SU-DHL-6 (cell line): ENCODE measurements around the gene TMEM245.

ENCODE experiments used
- H2AFZ ChIP-seq: fragments of 200-600 bp; sonication (generic); 2 replicates; pipeline ENCODE4 v1.6.1; 2014; ENCODE audit warnings: low read depth, mild to moderate bottlenecking, moderate library complexity, mixed read lengths, antibody characterized with exemption, low read length; ENCODE audit not compliant: severe bottlenecking
- H3F3A ChIP-seq: fragments of 200-600 bp; shearing (Covaris generic); 2 replicates; pipeline ENCODE4 v1.6.0; 2016; ENCODE audit warnings: antibody characterized with exemption, mild to moderate bottlenecking; ENCODE audit not compliant: insufficient read depth
- H3K27ac ChIP-seq: fragments of 200-600 bp; sonication (generic); 2 replicates; pipeline ENCODE4 v1.5.1; 2016; ENCODE audit warnings: low read depth, mild to moderate bottlenecking, low read length, moderate library complexity, mixed read lengths
- H3K27me3 ChIP-seq: fragments of 200-600 bp; sonication (generic), shearing (Covaris generic); 2 replicates; pipeline ENCODE4 v1.6.0; 2014; ENCODE audit warnings: mild to moderate bottlenecking, low read length
- H3K36me3 ChIP-seq: fragments of 200-600 bp; sonication (generic); 2 replicates; pipeline ENCODE4 v1.6.1; 2014; ENCODE audit warnings: mild to moderate bottlenecking, low read length, mixed read lengths
- H3K4me2 ChIP-seq: fragments of 300-600, 200-600 bp; shearing (Covaris generic), sonication (generic); 2 replicates; pipeline ENCODE4 v1.6.0; 2014; ENCODE audit warnings: low read length, low read depth, mild to moderate bottlenecking; ENCODE audit not compliant: poor library complexity, severe bottlenecking
- H3K4me3 ChIP-seq: fragments of 200-600 bp; sonication (generic); 2 replicates; pipeline ENCODE4 v1.5.1; 2014; ENCODE audit warnings: antibody characterized with exemption, low read length, mild to moderate bottlenecking, mixed read lengths; ENCODE audit not compliant: insufficient read depth, poor library complexity, severe bottlenecking
- H3K79me2 ChIP-seq: fragments of 200-600 bp; sonication (generic); 2 replicates; pipeline ENCODE4 v1.6.1; 2014; ENCODE audit warnings: mild to moderate bottlenecking, low read length, moderate library complexity; ENCODE audit not compliant: insufficient read depth
- H3K9ac ChIP-seq: fragments of 200-600 bp; sonication (generic); 2 replicates; pipeline ENCODE4 v1.7.0; 2014; ENCODE audit warnings: mild to moderate bottlenecking, low read length
- H3K9me2 ChIP-seq: fragments of 200-600 bp; sonication (generic); replicated peaks from 2 replicates; pipeline ENCODE4 v1.6.1; 2014; ENCODE audit warnings: low read length; ENCODE audit not compliant: insufficient read depth
- H3K9me3 ChIP-seq: fragments of 200-600 bp; sonication (generic); 2 replicates; pipeline ENCODE4 v1.6.1; 2014; ENCODE audit warnings: low read length, mixed read lengths; ENCODE audit not compliant: insufficient read depth
- H4K20me1 ChIP-seq: fragments of 200-600 bp; sonication (generic); 2 replicates; pipeline ENCODE4 v1.6.1; 2014; ENCODE audit warnings: low read depth, mild to moderate bottlenecking, antibody characterized with exemption, low read length, moderate library complexity, mixed read lengths
- EZH2phosphoT487 ChIP-seq: fragments of 200-600 bp; sonication (generic), shearing (Covaris generic); conservative IDR thresholded peaks from 2 replicates; pipeline ENCODE4 v1.6.1; 2018; ENCODE audit warnings: mild to moderate bottlenecking, antibody characterized with exemption, low read length, moderate library complexity, mixed read lengths
- TF ChIP-seq, protein P1 (sequence below): fragments of 200-600 bp; sonication (generic); IDR thresholded peaks from one replicate; pipeline ENCODE4 v1.5.1; 2017; ENCODE audit warnings: antibody characterized with exemption, mild to moderate bottlenecking, low read length, moderate library complexity; ENCODE audit not compliant: insufficient read depth, poor library complexity, severe bottlenecking

TMEM245 gene

DNA sequence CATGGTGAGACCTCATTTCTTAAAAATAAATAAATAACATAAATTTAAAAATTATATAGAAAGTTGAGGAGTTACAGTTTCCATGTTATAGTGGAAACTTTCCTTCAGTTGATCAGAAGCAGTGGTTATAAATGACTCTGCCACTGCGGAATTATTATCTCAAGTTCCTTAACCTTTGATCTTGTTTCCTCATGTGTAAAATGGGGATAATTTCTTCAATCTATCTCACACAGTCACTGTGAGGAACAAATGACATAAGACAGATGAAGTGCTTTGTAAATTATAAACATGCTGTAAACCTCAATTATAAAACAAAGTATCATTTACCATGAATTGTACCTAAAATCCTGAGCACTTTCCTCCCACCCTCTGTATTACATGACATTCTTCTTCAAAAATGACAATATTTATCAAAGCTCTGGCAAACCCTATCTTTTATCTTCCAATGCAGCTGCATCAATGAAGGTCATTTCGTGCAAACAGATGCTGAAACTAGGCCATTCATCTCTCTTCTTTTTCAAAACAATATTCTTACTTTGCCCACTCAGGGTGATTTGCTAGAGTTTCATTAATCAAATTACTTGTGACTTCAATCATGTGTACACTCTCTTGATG, 46.8 kb downstream of the TMEM245 start:
- no peaks in the 10 kb centered on the region for H3K9me2 ChIP-seq
- no peaks in the 10 kb centered on the region for H3K27me3 ChIP-seq
- H3K9me3 ChIP-seq, result no peaks in the 10 kb centered on the region
- H3K4me2 ChIP-seq, result no peak overlapping the region
- no peaks in the 10 kb centered on the region for H4K20me1 ChIP-seq
- H3K27ac ChIP-seq, result no peak overlapping the region
- TF ChIP-seq, protein P1, sequence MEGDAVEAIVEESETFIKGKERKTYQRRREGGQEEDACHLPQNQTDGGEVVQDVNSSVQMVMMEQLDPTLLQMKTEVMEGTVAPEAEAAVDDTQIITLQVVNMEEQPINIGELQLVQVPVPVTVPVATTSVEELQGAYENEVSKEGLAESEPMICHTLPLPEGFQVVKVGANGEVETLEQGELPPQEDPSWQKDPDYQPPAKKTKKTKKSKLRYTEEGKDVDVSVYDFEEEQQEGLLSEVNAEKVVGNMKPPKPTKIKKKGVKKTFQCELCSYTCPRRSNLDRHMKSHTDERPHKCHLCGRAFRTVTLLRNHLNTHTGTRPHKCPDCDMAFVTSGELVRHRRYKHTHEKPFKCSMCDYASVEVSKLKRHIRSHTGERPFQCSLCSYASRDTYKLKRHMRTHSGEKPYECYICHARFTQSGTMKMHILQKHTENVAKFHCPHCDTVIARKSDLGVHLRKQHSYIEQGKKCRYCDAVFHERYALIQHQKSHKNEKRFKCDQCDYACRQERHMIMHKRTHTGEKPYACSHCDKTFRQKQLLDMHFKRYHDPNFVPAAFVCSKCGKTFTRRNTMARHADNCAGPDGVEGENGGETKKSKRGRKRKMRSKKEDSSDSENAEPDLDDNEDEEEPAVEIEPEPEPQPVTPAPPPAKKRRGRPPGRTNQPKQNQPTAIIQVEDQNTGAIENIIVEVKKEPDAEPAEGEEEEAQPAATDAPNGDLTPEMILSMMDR, result no peak
- no peak for TF ChIP-seq EZH2phosphoT487
- H3K36me3 ChIP-seq, result peaks cover 26% of the 10 kb centered on the region
- no peaks in the 10 kb centered on the region for H3K79me2 ChIP-seq
- H3K4me3 ChIP-seq, result no peak overlapping the region
- H2AFZ ChIP-seq, result no peak overlapping the region
- no peak overlapping the region for H3K9ac ChIP-seq
- no peaks in the 10 kb centered on the region for H3F3A ChIP-seq

DNA sequence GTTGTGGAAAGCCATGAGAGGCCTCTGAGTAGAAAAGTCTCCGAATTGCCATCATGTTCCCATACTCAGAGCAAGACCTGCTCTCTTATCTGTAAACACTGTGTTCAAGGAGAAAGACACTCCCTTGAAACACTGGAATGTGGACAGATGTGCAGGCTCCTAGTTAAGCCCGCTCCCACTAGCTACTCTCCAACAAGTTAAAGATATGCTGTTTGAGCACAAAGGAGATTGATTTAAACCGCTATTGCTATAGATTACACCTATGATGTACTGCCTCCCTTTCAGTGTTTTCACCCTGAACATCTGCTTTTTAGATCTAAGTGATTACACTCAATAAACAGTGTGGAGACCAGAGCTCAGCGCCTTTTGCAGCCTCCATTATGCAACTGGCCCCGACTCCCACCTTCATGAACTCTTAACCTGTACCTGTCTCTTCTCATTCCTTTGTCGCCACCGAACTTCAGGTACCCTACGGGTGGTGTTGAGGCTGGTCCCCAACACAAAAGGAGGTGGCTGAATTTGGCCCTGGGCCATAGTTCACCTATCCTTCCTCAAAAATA, 47.5 kb downstream of the TMEM245 start:
- Histone ChIP-seq H3K4me3 (no peak overlapping the region), H3F3A (no peaks in the 10 kb centered on the region), H3K4me2 (no peak overlapping the region), H3K9me2 (no peaks in the 10 kb centered on the region), H2AFZ (no peak overlapping the region), H3K27me3 (no peaks in the 10 kb centered on the region), H3K9ac (no peak overlapping the region), H3K9me3 (no peaks in the 10 kb centered on the region), H4K20me1 (no peaks in the 10 kb centered on the region), H3K79me2 (no peaks in the 10 kb centered on the region), H3K36me3 (peaks cover 21% of the 10 kb centered on the region), H3K27ac (no peak overlapping the region)
- TF ChIP-seq, protein P1, result no peak
- no peak for TF ChIP-seq EZH2phosphoT487

DNA sequence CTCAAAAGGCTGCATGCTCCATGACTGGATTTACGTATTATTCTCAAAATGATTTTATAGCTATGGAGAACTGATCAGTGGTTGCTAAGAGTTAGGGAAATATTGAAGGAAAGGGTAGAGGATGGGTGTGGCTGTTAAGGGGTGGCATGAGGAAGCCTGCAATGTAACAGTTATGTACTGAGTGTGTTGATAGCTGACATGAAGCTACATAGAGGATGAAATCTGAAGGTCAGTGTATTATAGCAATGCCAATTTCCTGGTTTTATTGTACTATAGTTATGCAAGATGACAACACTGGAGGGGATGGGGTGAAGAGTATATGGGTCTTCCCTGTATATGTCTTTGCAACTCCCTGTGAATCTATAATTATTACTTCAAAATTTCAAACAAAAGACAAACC, 51.0 kb downstream of the TMEM245 start:
- no peaks in the 10 kb centered on the region for H3K9me3 ChIP-seq
- TF ChIP-seq, protein P1, result no peak
- TF ChIP-seq EZH2phosphoT487, result no peak
- H3K36me3 ChIP-seq, result peaks cover 25% of the 10 kb centered on the region
- H3K4me3 ChIP-seq, result no peak overlapping the region
- H3K27ac ChIP-seq, result no peak overlapping the region
- no peak overlapping the region for H3K4me2 ChIP-seq
- no peak overlapping the region for H2AFZ ChIP-seq
- H4K20me1 ChIP-seq, result no peaks in the 10 kb centered on the region
- H3K9me2 ChIP-seq, result no peaks in the 10 kb centered on the region
- no peaks in the 10 kb centered on the region for H3K79me2 ChIP-seq
- no peaks in the 10 kb centered on the region for H3K27me3 ChIP-seq
- H3F3A ChIP-seq, result no peaks in the 10 kb centered on the region
- no peak overlapping the region for H3K9ac ChIP-seq
